Thyroid gland (tissue), 4 donors: Measurements from ENCODE around the gene RASL12.

Experiments
- CTCF ChIP-seq, 6 experiments: fragments of 200-600 bp in 3 of 6; fragments of 450-650 bp in 3 of 6; sonication (generic) in 3 of 6; IDR thresholded peaks; one replicate each; pipeline ENCODE4 v1.5.1; 2016 to 2019; ENCODE audit warnings: antibody characterized with exemption in 6 of 6, mild to moderate bottlenecking in 2 of 6, inconsistent platforms in 1 of 6, moderate library complexity in 1 of 6
- POLR2A ChIP-seq, 2 donors: fragments of 450-650 bp; IDR thresholded peaks; one replicate each; pipeline ENCODE4 v1.6.1; 2017; ENCODE audit warnings: antibody characterized with exemption in 2 of 2, mild to moderate bottlenecking in 2 of 2, moderate library complexity in 1 of 2

DNA sequence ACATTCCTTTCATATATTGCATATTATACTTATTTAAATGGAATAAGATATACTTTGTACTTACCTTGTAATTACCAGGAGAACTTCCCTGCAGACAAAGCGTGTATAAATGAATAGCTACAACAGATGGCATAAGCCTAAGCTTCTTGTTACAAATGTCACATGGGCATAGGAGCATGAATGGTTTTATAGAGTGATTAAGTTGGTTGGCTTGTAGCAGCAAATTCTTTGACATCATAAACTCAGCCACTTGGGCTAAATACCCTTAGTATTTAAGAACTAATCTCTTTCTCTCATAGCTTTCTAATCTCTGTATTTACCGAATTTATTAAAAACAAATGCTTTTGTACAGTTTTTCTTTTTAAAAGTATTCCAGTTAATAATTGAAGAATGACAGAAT, 47.3 kb upstream of the RASL12 start, which contains the start of gene UBAP1L:
- TF ChIP-seq CTCF (IDR thresholded peaks at IDR 0.05), result no peak
- no peak for TF ChIP-seq POLR2A (IDR thresholded peaks at IDR 0.05)
